T-helper 2 cell treated with Interferon-gamma antibody and Interleukin-4, amounts not matched to agents 5 μg/mL and 100 μg/mL, for 36 hours (primary cell): ENCODE results near the gene TEF.

Experiments used
- DNase-seq: peaks from one replicate; pipeline ENCODE4 v3.0.0; 2021; ENCODE audit warnings: low spot score
- H3K27ac Mint-ChIP-seq: one replicate; pipeline ENCODE4 v1.8.0; 2021; ENCODE audit warnings: mild to moderate bottlenecking, mixed read lengths
- H3K27me3 Mint-ChIP-seq: one replicate; pipeline ENCODE4 v1.8.0; 2021; ENCODE audit warnings: low read depth, mixed read lengths
- H3K36me3 Mint-ChIP-seq: one replicate; pipeline ENCODE4 v1.8.0; 2021; ENCODE audit warnings: low read depth, mixed read lengths
- H3K4me1 Mint-ChIP-seq: one replicate; pipeline ENCODE4 v1.8.0; 2021; ENCODE audit warnings: low read depth, mixed read lengths
- H3K4me3 Mint-ChIP-seq: one replicate; pipeline ENCODE4 v1.8.0; 2022; ENCODE audit warnings: mild to moderate bottlenecking, moderate library complexity, mixed read lengths
- H3K9me3 Mint-ChIP-seq: one replicate; pipeline ENCODE4 v1.8.0; 2021; ENCODE audit warnings: mixed read lengths

TEF gene, protein sequence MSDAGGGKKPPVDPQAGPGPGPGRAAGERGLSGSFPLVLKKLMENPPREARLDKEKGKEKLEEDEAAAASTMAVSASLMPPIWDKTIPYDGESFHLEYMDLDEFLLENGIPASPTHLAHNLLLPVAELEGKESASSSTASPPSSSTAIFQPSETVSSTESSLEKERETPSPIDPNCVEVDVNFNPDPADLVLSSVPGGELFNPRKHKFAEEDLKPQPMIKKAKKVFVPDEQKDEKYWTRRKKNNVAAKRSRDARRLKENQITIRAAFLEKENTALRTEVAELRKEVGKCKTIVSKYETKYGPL

DNA sequence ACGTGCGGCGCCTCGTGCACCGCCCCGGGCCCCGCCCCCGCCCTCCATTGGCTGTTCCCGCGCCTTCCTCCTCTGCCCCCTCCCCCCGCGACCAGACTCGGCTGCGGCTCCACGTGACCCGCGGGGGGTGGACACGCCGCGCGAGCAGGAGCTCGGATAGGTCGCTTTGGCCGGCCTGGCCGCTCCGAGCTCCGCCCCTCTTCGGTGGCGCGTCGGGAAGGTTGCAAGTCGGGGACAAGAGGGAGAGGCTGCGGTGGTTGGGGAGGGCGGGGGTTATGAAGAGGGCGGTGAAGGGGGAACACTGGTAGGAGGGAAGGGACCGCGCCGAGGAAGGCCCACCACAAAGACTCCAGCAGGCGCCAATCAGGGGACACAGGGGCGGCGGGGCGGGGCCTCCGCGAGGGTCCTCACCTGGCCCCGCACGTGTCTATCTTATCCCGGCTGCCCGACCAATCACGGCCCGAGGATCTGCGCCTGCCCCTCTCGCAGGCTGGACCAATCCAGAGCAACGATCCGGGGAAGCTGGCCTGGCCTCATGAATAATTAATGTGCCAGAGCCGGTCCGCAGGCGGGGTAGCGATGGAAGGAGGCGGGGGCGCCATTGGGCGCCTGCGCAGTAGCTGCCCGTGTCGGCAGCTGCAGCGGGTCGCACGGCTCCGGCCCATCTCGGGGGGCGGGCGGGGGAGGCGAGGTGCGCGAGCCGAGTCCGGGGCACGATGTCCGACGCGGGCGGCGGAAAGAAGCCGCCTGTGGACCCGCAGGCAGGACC, at the start of gene TEF:
TEF (plus strand) TSS at position 614 of the 769 bp plus-strand sequence; CDS start at position 717, 103 bp downstream.
- Mint-ChIP-seq H3K36me3 (no peaks in the 10 kb centered on the region), H3K4me3 (peak within 1 kb of the TSS; percentile 89), H3K27me3 (peaks cover 4% of the 10 kb centered on the region), H3K27ac (peak within 1 kb of the TSS; percentile 96), H3K9me3 (no peaks in the 10 kb centered on the region), H3K4me1 (peaks cover 10% of the 10 kb centered on the region)
- peak; percentile 97 for DNase-seq

DNA sequence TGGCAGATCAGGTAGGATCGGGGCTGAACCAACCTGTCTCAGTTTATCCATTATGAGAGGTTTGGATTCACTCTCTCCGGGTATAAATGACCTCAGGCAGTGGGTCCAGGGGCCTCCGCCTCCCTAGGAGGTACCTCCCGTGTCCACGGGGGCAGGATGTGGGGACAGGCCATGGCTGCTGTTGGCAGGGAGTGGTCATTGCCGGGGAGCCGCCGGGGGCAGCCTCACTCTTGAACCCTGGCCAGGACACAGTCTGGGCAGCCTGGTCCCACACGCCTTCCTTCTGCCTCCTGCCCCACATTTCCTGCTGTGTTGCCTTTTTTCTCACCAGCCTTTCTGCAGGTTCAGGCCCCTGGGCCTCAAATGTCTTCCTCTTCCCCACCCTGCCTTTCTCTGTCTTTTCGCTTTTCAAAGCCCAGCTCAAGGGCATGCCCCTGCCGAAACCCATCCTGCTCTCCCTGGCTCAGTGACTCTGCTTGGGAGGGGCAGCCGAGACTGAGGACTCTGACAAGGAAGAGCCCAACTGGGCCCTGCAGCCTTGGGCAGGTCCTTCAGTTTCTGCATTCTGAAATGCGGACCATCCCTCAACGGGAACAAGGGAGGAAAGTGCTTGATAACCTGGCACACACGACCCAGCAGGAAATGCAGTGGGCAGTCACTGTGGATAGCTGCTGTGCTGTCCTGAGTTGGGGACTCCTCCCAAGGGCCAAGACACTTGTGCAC, 49.4 kb upstream of the TEF start:
- Mint-ChIP-seq H3K27ac (no peak overlapping the region), H3K4me1 (no peaks in the 10 kb centered on the region), H3K9me3 (no peaks in the 10 kb centered on the region), H3K36me3 (peaks cover 33% of the 10 kb centered on the region), H3K4me3 (no peak overlapping the region), H3K27me3 (no peaks in the 10 kb centered on the region)
- DNase-seq = no peak

DNA sequence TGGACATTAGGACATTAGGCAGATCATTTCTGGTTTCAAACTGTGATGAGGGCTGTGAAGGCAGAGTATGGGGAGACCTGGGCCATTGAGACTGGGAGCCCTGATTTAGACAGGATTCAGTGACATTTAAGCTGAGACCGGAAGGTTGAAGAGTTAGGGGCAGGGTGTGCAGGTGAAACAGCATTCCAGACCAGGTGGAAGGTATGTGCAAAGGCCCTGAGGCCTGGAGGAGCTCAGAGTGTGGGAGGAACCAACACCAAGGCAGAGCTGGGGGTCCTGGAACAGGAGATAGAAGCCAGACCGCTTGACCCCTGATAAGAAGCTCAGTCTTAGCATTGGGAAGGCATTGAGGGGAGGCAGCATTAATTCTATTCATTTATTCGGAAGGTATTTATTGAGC, 47.9 kb upstream of the TEF start:
- Mint-ChIP-seq H3K27ac (no peak overlapping the region), H3K27me3 (no peaks in the 10 kb centered on the region), H3K4me1 (no peaks in the 10 kb centered on the region), H3K36me3 (peaks cover 22% of the 10 kb centered on the region), H3K4me3 (no peak overlapping the region), H3K9me3 (no peaks in the 10 kb centered on the region)
- no peak for DNase-seq

DNA sequence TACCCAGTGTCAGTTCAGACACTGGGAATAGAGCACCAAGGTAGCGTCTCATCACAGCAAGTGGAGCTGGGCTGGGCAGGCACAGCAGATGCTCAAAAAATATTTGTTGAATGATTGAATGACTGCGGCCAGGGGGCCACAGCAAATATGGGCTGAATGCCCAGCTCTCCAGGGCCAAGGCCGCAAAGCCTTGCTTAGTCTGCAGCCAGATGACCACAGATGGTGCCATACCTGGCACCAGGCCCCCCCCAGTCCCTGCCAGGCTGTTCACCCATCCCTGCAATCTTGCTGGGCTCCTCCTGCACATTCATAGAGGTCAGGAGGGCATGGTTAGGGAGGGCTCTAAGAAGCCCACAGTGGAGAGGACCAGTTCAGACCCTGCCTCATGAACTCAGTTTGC, 47.5 kb upstream of the TEF start:
- H3K27me3 Mint-ChIP-seq = no peaks in the 10 kb centered on the region
- H3K9me3 Mint-ChIP-seq = no peaks in the 10 kb centered on the region
- no peaks in the 10 kb centered on the region for H3K4me1 Mint-ChIP-seq
- H3K36me3 Mint-ChIP-seq = peaks cover 22% of the 10 kb centered on the region
- H3K4me3 Mint-ChIP-seq = no peak overlapping the region
- no peak for DNase-seq
- H3K27ac Mint-ChIP-seq = no peak overlapping the region

DNA sequence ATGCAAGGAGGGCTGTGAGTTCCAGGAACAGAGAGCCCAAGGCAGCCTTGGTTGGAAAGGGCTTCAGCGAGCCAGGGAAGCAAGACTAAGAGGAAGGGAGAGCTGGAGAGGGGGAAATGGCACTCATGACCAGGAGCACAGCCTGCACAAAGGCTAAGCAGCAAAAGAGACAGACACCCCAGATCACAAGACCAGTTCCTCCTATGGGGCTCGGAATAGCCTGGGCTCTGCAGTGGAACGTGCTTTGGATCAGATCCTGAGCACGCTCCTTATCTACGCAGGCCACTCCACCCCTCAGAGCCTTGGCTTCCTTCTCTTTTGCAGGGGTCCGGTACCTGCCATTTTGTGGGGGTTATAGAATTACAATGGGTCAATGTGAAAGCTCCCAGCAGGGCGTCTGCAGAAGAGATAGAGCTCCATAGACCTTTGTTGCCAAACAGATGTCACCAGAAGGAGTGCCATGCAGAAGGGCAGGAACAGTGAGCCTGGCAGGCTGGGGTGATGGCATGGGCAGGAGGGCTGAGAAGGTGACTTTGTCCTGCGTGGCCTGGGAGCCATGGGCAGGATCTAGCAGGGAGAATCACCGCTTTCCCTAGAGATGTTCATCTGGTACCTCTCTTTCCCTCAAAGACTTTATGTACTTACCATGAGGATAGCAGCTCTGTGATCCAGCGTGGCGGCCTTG, 46.6 kb upstream of the TEF start:
- no peaks in the 10 kb centered on the region for H3K27me3 Mint-ChIP-seq
- H3K27ac Mint-ChIP-seq = no peak overlapping the region
- no peaks in the 10 kb centered on the region for H3K4me1 Mint-ChIP-seq
- H3K36me3 Mint-ChIP-seq = peaks cover 20% of the 10 kb centered on the region
- DNase-seq = no peak
- H3K9me3 Mint-ChIP-seq = no peaks in the 10 kb centered on the region
- no peak overlapping the region for H3K4me3 Mint-ChIP-seq

DNA sequence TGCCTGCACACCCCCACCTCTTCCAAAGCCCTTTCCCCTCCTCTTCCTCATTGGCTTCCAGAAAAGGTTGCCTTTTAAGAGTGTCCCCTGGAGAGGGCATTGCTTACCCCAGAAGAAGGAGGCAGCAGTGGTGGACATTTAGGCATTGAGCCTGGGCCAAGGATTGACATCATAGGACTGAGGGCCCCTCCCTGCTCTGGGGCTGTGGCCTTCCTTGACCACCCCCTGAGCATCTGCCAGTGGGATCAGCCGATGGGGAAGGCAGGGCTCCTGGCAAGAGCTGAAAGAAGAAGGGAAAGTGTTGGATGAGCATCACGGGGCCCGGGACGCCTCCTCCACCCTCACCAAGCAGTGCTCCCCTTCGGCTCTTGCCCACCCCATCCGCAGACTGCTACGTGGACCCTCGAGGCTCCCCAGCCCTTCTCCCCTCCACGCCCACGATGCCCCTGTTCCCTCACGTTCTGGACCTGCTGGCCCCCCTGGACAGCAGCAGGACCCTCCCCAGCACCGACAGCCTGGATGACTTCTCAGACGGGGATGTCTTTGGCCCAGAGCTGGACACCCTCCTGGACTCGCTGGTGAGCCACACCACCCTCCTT, 43.0 kb upstream of the TEF start:
- H3K27ac Mint-ChIP-seq = no peak overlapping the region
- no peak overlapping the region for H3K4me3 Mint-ChIP-seq
- H3K4me1 Mint-ChIP-seq = no peaks in the 10 kb centered on the region
- no peak for DNase-seq
- H3K36me3 Mint-ChIP-seq = peaks cover 5% of the 10 kb centered on the region
- H3K27me3 Mint-ChIP-seq = no peaks in the 10 kb centered on the region
- no peaks in the 10 kb centered on the region for H3K9me3 Mint-ChIP-seq

DNA sequence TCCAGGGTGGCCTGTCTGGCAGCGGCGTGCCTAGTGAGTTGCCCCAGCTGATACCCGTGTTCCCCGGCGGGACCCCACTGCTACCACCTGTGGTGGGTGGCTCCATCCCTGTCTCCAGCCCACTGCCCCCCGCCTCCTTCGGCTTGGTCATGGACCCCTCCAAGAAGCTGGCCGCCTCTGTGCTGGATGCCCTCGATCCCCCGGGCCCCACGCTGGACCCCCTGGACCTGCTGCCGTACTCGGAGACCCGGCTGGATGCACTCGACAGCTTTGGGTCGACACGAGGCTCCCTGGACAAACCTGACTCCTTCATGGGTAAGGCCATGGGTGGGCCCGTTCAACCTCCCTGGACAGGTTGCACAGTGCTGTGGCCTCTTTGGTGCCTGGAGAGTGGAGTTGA, 41.9 kb upstream of the TEF start:
- H3K27ac Mint-ChIP-seq = no peak overlapping the region
- H3K9me3 Mint-ChIP-seq = no peaks in the 10 kb centered on the region
- peaks cover 12% of the 10 kb centered on the region for H3K36me3 Mint-ChIP-seq
- no peak overlapping the region for H3K4me3 Mint-ChIP-seq
- no peak for DNase-seq
- no peaks in the 10 kb centered on the region for H3K4me1 Mint-ChIP-seq
- no peaks in the 10 kb centered on the region for H3K27me3 Mint-ChIP-seq

DNA sequence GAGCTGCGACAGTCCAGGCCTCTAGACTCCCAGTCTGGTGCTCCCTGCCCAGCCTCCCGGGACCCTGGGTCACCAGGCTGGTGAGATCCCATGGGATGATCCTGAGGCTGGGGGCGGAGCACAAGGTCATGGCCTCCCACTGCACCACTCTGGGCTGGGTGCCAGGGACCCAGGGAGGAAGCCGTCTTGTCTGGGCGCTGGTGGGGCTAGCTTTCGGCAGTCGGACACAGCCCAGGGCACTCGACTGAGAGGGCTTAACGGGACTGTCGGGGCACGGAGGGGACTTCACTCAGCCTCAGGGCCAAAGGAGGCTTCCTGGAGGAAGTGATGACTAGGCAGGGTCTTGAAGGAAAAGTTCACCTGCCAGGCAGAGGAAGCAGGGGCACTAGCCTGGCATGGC, 41.4 kb upstream of the TEF start:
- DNase-seq = no peak
- no peaks in the 10 kb centered on the region for H3K4me1 Mint-ChIP-seq
- no peak overlapping the region for H3K4me3 Mint-ChIP-seq
- no peak overlapping the region for H3K27ac Mint-ChIP-seq
- peaks cover 12% of the 10 kb centered on the region for H3K36me3 Mint-ChIP-seq
- no peaks in the 10 kb centered on the region for H3K27me3 Mint-ChIP-seq
- H3K9me3 Mint-ChIP-seq = no peaks in the 10 kb centered on the region

DNA sequence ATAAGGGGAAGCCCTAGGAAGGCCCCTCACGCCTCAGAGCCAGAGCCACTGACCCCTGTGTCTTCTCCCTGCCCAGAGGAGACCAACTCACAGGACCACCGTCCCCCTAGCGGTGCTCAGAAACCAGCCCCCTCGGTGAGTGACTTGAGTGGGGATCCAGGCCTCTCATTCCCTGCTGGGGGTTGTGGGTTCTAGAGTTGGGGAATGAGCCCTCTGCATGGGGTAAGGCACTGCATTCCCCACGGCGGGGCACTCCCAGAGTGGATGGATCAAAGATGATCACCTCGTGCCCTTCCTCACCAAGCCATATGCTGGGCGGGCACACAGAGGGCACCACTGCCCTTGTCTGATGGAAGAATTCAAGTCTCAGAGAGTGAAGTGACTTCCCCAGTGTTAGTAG, 40.7 kb upstream of the TEF start:
- Mint-ChIP-seq H3K27me3 (no peaks in the 10 kb centered on the region), H3K36me3 (peaks cover 12% of the 10 kb centered on the region), H3K27ac (no peak overlapping the region), H3K9me3 (no peaks in the 10 kb centered on the region), H3K4me1 (no peaks in the 10 kb centered on the region), H3K4me3 (no peak overlapping the region)
- no peak for DNase-seq

DNA sequence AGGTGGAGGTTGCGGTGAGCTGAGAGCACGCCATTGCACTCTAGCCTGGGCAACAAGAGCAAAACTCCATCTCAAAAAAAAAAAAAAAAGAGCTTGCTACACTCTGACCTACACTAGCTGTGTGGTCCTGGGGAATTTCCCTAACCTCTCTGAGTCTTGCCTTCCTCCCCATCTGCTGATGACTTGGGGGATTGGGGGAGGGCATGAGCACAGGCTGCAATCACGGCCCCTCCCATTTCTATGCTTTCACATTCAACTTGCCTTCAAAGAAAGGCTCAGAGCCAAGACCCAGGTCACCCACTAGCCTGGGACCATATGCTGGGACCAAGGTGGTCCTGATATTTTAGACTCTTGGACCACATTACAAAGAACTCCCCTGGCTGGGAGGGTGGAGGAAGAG, 39.8 kb upstream of the TEF start:
- DNase-seq = no peak
- Mint-ChIP-seq H3K4me1 (no peaks in the 10 kb centered on the region), H3K4me3 (no peak overlapping the region), H3K27ac (peak overlapping the region; percentile 11), H3K27me3 (no peaks in the 10 kb centered on the region), H3K36me3 (peaks cover 12% of the 10 kb centered on the region), H3K9me3 (no peaks in the 10 kb centered on the region)

DNA sequence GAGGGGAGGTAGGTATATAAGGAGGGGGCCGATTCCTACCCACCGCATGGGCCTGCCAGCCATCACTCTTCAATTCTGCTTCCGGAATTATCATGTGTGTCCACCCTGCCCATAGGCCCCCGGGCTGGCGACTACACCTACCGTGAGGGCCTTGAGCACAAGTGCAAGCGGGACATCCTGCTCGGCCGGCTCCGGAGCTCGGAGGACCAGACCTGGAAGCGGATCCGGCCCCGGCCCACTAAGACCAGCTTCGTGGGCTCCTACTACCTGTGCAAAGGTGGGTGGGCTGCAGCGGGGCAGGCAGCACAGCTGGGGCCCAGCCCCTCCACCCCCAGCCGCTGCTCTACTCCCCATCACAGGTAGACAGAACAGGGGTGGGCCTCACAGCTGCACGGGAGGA, 38.4 kb upstream of the TEF start:
- no peak overlapping the region for H3K27ac Mint-ChIP-seq
- DNase-seq = no peak
- H3K4me1 Mint-ChIP-seq = no peaks in the 10 kb centered on the region
- H3K4me3 Mint-ChIP-seq = no peak overlapping the region
- no peaks in the 10 kb centered on the region for H3K27me3 Mint-ChIP-seq
- peaks cover 20% of the 10 kb centered on the region for H3K36me3 Mint-ChIP-seq
- no peaks in the 10 kb centered on the region for H3K9me3 Mint-ChIP-seq

DNA sequence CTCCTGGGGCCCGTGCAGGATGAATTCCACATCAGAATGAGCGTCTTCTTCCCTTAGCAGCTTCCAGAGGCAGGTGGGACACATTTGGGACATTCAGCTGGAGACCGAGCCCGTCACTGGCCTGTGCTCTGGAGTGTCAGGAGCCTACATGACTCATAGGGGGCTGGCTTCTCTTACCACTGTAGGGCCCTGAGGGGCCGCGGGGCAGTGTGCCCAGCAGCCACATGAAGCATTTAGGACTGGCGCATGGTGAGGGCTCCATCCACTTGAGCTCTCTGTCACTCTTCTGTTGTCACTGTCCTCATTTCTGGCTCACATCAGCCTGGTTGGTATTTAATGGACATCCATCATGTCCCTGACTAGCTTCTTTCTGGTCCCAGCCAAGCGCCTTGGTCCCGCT, 38.0 kb upstream of the TEF start:
- Mint-ChIP-seq H3K27ac (no peak overlapping the region), H3K36me3 (peaks cover 21% of the 10 kb centered on the region), H3K9me3 (no peaks in the 10 kb centered on the region), H3K4me1 (no peaks in the 10 kb centered on the region), H3K4me3 (no peak overlapping the region), H3K27me3 (no peaks in the 10 kb centered on the region)
- DNase-seq = no peak

DNA sequence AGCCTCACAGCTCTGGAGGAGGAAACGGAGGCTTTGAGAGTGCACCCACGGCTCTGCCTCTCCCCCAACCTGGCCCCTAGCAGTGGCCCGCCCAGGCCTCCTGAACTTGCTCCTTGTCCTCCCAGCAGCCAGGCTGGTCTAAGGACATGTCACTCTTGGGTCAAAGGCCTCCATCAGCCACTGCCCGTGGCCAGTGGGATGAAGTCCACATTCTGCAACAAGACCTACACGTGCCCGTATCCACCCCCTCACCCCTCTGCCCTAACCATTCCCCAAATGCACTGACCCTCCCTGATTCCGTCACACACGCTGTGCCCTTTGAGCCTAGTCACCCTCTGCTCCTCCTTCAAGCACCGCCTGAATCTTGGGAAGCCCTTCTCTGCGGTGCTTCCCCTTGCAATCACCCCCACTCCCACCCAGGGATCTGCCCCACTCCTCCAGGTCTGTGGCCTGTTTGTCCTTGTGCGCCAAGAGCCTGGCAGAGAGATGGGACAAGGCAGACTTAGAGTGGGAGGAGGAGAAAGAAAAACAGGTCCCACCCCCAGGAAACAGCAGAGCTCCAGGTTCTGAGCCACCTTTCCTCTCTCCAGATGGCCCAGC, 37.5 kb upstream of the TEF start:
- H3K9me3 Mint-ChIP-seq = no peaks in the 10 kb centered on the region
- H3K27me3 Mint-ChIP-seq = no peaks in the 10 kb centered on the region
- no peak overlapping the region for H3K4me3 Mint-ChIP-seq
- H3K36me3 Mint-ChIP-seq = peaks cover 21% of the 10 kb centered on the region
- DNase-seq = no peak
- H3K4me1 Mint-ChIP-seq = no peaks in the 10 kb centered on the region
- H3K27ac Mint-ChIP-seq = no peak overlapping the region
